Body of pancreas (tissue), 4 donors: Measurements from ENCODE around the gene PPARA. TPM values are rescaled to one million over a fixed set of nuclear protein-coding genes. Genes with fewer than 3 reads are reported as not detected.

Source experiments
- ATAC-seq: fragments of 150-250 bp; one replicate; pipeline ENCODE4 v1.9.1; 2016
- DNase-seq, 4 donors: peaks; one replicate each; pipeline ENCODE4 v3.0.0-alpha.2; 2019
- H3K27ac ChIP-seq, 4 donors: fragments of 200-600 bp; sonication (generic); 1 replicate in 3 of 4; 2 replicates in 1 of 4; pipeline versions ENCODE4 v1.5.1 to v1.6.1; 2016 to 2019; ENCODE audit warnings: mild to moderate bottlenecking in 1 of 4, mixed read lengths in 1 of 4, moderate library complexity in 1 of 4
- H3K27me3 ChIP-seq, 2 donors: fragments of 200-600 bp; sonication (generic); one replicate each; pipeline ENCODE4 v1.6.0; 2016; ENCODE audit warnings: mild to moderate bottlenecking in 1 of 2
- H3K36me3 ChIP-seq, 2 donors: fragments of 200-600 bp; sonication (generic); replicated peaks in 1 of 2; 2 replicates each; pipeline ENCODE4 v1.5.1; 2016; ENCODE audit warnings: low read depth in 2 of 2; ENCODE audit not compliant: insufficient read depth in 1 of 2
- H3K4me1 ChIP-seq: fragments of 200-600 bp; sonication (generic); one replicate; pipeline ENCODE4 v1.6.0; 2016
- H3K4me3 ChIP-seq, 2 donors: fragments of 200-600 bp; sonication (generic); 1 replicate in 1 of 2; 2 replicates in 1 of 2; pipeline ENCODE4 v1.5.1; 2016 to 2019
- H3K9me3 ChIP-seq, 3 donors: fragments of 200-600 bp; sonication (generic); 1 replicate in 2 of 3; 2 replicates in 1 of 3; pipeline ENCODE4 v1.5.1; 2016
- CTCF ChIP-seq, 7 experiments: fragments of 450-650 bp in 4 of 7; fragments of 200-600 bp in 3 of 7; sonication (generic) in 3 of 7; IDR thresholded peaks; one replicate each; pipeline ENCODE4 v1.5.1; 2016 to 2019; ENCODE audit warnings: antibody characterized with exemption in 7 of 7
- POLR2A ChIP-seq, 3 donors: fragments of 450-650 bp; IDR thresholded peaks; one replicate each; pipeline ENCODE4 v1.6.1; 2016; ENCODE audit warnings: antibody characterized with exemption in 3 of 3, mild to moderate bottlenecking in 2 of 3
- WGBS, 2 donors: methylation state at CpG; one replicate each; pipeline ENCODE4 v1.1.5; 2017; 5-methylcytosine and 5-hydroxymethylcytosine counted together
- intact Hi-C: fragments of 100-400 bp; cut with DNase I; formaldehyde crosslinking; loops from one replicate; pipeline ENCODE4 v1.15.1; 2023
- total RNA-seq, 2 donors: library from RNA; depleted of rRNA; stranded (reverse); fragments of >200 nt; gene quantifications; one replicate each; pipeline ENCODE4 v1.1.0, GENCODE V29; 2016

PPARA gene
- 10 to 100 TPM; 15.8 to 19.8 TPM for total RNA-seq

- H3K27me3 ChIP-seq: no peaks in the 10 kb centered on the region
- peak within 1 kb of the TSS; percentile 92 to 98 (median 97) for H3K27ac ChIP-seq
- WGBS, 2 donors: 1% methylated on average over 55 of the region's 98 CpGs; no CpG with 5 or more reads in 1 of the 2 donors
- no peaks in the 10 kb centered on the region for H3K36me3 ChIP-seq
- peak in 1 of 7 experiments; percentile 4 for TF ChIP-seq CTCF (IDR thresholded peaks at IDR 0.05)
- TF ChIP-seq POLR2A (IDR thresholded peaks at IDR 0.05): peak in 2 of 3 donors; percentile 15 to 26
- H3K4me3 ChIP-seq: peak within 1 kb of the TSS; percentile 62 to 70
- peaks cover 48% of the 10 kb centered on the region for H3K4me1 ChIP-seq
- DNase-seq (peak; percentile 93 to 96 (median 94)), ATAC-seq (peak; percentile 92)
- intact Hi-C loops: loop anchor here (10.0 kb wide), 1 partner anchor 95 kb away; no protein-coding TSS in a partner anchor
- H3K9me3 ChIP-seq: no peaks in the 10 kb centered on the region
Measured at GRCh38 chr22:46150034-46150654, at the start of gene PPARA. PPARA (plus strand) TSS chr22:46150526; CDS start chr22:46198384, 47,858 bp downstream.

DNA sequence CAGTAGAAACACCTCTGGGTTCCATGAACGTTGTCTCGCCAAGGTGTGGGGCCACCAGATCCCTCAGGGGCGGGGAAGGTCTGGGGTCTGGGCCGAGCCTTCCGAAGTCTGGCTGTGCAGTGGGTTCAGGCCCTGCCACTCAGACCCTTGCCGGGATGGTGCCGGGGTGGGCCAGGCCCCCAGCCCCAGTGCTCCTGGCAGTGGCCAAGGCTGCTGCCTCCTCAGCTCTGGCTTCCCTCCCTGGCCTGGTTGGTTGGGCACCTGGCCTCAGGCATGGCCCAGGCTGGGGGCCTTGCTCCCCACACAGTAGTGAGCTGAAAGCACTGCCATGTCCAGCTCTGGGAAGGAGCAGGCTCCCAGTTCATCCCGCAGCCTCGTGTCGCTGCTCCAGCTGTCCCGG lies 48.2 kb upstream of the PPARA start:
- no peak overlapping the region for H3K4me3 ChIP-seq
- peaks cover 94% of the 10 kb centered on the region for H3K4me1 ChIP-seq

DNA sequence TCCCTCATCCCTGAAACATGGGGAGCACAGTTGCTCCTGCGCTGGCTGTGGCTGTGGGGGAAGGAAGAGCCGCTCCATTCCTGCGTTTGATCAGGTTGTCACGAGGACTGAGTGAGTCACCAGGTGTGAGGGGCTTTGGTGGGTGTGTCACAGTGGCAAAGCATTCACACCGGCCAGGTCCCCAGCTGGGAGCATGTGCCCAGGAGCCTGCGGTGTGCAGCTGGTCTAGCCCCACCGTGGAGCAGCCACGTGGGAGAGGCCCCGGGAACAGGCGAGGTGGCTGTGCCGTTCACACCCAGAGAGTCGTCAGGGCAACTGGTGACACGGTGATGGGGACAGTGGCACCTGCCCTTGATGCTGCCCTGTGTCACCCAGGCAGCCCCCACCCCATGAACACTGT lies 47.6 kb upstream of the PPARA start:
- Histone ChIP-seq H3K4me3 (no peak overlapping the region), H3K27me3 (no peaks in the 10 kb centered on the region), H3K36me3 (peaks cover 15 to 16% of the 10 kb centered on the region in 2 donors), H3K4me1 (peaks cover 94% of the 10 kb centered on the region), H3K27ac (peak overlapping the region; percentile 91 to 98 (median 96)), H3K9me3 (no peaks in the 10 kb centered on the region)
- TF ChIP-seq POLR2A (IDR thresholded peaks at IDR 0.05) (no peak), CTCF (IDR thresholded peaks at IDR 0.05) (no peak)
- WGBS, 2 donors: 47 to 66% methylated on average over 8 to 12 of the region's 13 CpGs
- DNase-seq (peak in 3 of 4 donors; percentile 41 to 73 (median 55)), ATAC-seq (no peak)
- intact Hi-C loops: no loop called here

More for the DNA sequence above, 48.2 kb upstream of the PPARA start:
- intact Hi-C loops: no loop called here
- H3K27ac ChIP-seq: peak overlapping the region; percentile 91 to 98 (median 96)
- no peak for TF ChIP-seq POLR2A (IDR thresholded peaks at IDR 0.05)
- no peak for TF ChIP-seq CTCF (IDR thresholded peaks at IDR 0.05)
- DNase-seq: no peak
- no peak for ATAC-seq
- no peaks in the 10 kb centered on the region for H3K9me3 ChIP-seq
- WGBS, 2 donors: 82% methylated on average over 8 of the region's 11 CpGs; no CpG with 5 or more reads in 1 of the 2 donors
- H3K36me3 ChIP-seq: peaks cover 15 to 16% of the 10 kb centered on the region in 2 donors
- no peaks in the 10 kb centered on the region for H3K27me3 ChIP-seq

DNA sequence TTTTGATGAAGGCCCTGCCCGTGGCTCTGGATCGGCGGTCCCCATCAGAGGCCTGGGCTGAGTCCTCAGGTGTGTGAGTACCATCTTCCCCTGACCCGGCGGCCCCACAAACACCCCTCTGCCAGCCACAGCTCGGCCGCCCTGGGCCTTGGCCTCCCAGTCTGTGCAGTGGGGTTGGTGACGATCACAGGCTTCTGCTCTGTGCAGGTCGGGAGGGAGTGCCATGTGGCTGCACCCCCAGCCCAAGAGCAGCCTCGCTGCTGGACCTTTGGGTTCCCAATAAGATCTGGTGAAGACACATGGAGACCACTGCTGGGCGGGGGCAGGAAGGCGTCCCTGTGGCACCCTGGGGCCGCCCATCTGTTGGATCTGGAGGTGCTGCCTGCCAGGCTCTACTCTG lies 47.1 kb upstream of the PPARA start:
- no peaks in the 10 kb centered on the region for H3K9me3 ChIP-seq
- WGBS, 2 donors: 81 to 93% methylated on average over 3 to 13 of the region's 13 CpGs
- H3K36me3 ChIP-seq: peaks cover 11 to 16% of the 10 kb centered on the region in 2 donors
- H3K27ac ChIP-seq: peak overlapping the region; percentile 91 to 98 (median 96)
- no peaks in the 10 kb centered on the region for H3K27me3 ChIP-seq
- H3K4me3 ChIP-seq: no peak overlapping the region
- no peak for ATAC-seq
- peaks cover 94% of the 10 kb centered on the region for H3K4me1 ChIP-seq
- no peak for TF ChIP-seq POLR2A (IDR thresholded peaks at IDR 0.05)
- TF ChIP-seq CTCF (IDR thresholded peaks at IDR 0.05): no peak
- intact Hi-C loops: no loop called here
- DNase-seq: no peak
